ENCODE data around the gene B4GALNT3. TPM values are rescaled to one million over a fixed set of nuclear protein-coding genes. Genes with fewer than 3 reads are reported as not detected.
A peak's percentile ranks its signal among the peaks of the same experiment; 100 is the strongest.

B4GALNT3 gene
- polyA plus RNA-seq, 2 of the 4 experiments (the other 2 are of a cell fraction): 0.43 to 0.53 TPM

GRCh38 chr12:467591-467990 is 7.9 kb downstream of the B4GALNT3 start:
- CTCF ChIA-PET: interaction anchor here (2.2 to 2.5 kb wide), 2 partner anchors 26 to 79 kb away, joined by 7 to 8 read pairs; no protein-coding TSS in a partner anchor
- Histone ChIP-seq H3K4me3 (no peak overlapping the region), H3K4me1 (peaks cover 13% of the 10 kb centered on the region; the same call in 2 of the 3 replicates), H3K9me3 (no peaks in the 10 kb centered on the region), H3K4me2 (no peak overlapping the region), H3K27ac (no peak overlapping the region)
- POLR2A ChIA-PET: no interaction called here
- 84% methylated on average over 6 of the region's 6 CpGs for WGBS (ENCODE audit: missing lambda C conversion rate)
- ATAC-seq: no peak
- no peak for FAIRE-seq
- no peak for DNase-seq (ENCODE audit: low read depth in 1 of 2, low spot score in 1 of 2)
- TF ChIP-seq HOXA7 (CRISPR knock-in tag; IDR thresholded peaks at IDR 0.05) (no peak), CHD2 (IDR thresholded peaks at IDR 0.05; ENCODE audit: low read length, partially characterized antibody) (no peak), PBX3 (IDR thresholded peaks at IDR 0.05) (no peak), EHMT2 (IDR thresholded peaks at IDR 0.05; ENCODE audit: low read depth) (no peak), NR3C1 (IDR thresholded peaks at IDR 0.05) (no peak)

DNA sequence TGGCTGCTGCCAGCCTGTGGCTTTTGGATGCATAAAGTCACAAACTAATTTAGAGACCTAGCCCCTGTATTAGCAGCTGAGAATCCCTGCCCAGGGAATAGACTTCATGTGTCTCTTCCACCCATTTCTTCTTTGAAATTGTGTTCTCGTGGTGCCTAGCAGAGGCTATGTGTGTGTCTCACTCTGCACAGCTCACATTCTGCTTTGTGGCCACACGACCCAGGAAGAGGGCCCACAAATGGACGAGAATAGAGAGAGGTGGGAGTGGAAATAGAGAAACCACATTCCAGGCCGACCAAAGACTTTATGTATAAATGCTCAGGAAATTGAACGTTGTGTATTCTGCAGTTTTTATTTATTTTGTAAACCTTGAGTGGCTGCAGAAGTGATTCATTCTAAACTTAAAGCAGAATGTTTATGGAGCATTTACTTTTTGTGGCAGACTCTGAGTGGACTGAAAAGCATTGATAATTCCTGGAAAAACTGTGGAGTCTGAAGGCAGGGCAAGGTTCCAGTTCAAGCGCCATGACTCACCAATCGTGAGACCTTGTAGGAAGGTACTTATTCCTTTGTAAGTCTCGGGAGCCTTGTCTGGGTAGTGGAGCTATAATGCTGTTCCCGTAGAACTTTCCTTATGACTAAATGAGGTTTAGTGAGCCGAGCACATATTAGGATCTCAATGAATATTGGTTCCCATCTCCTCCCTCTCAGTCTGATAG is 9.1 kb downstream of the B4GALNT3 start:
- Histone ChIP-seq H3K4me3 (no peak overlapping the region), H3K27ac (no peak overlapping the region), H3K4me2 (peak overlapping the region; percentile 33; the same call in 1 of the 3 replicates), H3K9me3 (no peaks in the 10 kb centered on the region), H3K4me1 (peaks cover 11% of the 10 kb centered on the region; the same call in 2 of the 3 replicates)
- 28% methylated on average over 10 of the region's 10 CpGs for WGBS (ENCODE audit: missing lambda C conversion rate)
- CTCF ChIA-PET: interaction anchor here (1.5 to 2.5 kb wide), 3 partner anchors 27 to 101 kb away, joined by 3 to 8 read pairs (median 7); no protein-coding TSS in a partner anchor
- TF ChIP-seq, protein P1, sequence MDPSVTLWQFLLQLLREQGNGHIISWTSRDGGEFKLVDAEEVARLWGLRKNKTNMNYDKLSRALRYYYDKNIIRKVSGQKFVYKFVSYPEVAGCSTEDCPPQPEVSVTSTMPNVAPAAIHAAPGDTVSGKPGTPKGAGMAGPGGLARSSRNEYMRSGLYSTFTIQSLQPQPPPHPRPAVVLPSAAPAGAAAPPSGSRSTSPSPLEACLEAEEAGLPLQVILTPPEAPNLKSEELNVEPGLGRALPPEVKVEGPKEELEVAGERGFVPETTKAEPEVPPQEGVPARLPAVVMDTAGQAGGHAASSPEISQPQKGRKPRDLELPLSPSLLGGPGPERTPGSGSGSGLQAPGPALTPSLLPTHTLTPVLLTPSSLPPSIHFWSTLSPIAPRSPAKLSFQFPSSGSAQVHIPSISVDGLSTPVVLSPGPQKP (IDR thresholded peaks at IDR 0.05; ENCODE audit: low read depth, low read length): no peak
- TF ChIP-seq FOSL2 (IDR thresholded peaks at IDR 0.05): no peak
- TF ChIP-seq FOSL2 (CRISPR knock-in tag; IDR thresholded peaks at IDR 0.05): 0 out of 2 replicates have a peak, but pooled peaks have one; percentile 11
- TF ChIP-seq, protein P2, sequence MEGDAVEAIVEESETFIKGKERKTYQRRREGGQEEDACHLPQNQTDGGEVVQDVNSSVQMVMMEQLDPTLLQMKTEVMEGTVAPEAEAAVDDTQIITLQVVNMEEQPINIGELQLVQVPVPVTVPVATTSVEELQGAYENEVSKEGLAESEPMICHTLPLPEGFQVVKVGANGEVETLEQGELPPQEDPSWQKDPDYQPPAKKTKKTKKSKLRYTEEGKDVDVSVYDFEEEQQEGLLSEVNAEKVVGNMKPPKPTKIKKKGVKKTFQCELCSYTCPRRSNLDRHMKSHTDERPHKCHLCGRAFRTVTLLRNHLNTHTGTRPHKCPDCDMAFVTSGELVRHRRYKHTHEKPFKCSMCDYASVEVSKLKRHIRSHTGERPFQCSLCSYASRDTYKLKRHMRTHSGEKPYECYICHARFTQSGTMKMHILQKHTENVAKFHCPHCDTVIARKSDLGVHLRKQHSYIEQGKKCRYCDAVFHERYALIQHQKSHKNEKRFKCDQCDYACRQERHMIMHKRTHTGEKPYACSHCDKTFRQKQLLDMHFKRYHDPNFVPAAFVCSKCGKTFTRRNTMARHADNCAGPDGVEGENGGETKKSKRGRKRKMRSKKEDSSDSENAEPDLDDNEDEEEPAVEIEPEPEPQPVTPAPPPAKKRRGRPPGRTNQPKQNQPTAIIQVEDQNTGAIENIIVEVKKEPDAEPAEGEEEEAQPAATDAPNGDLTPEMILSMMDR (IDR thresholded peaks at IDR 0.05): no peak
- DNase-seq (ENCODE audit: low read depth in 1 of 2, low spot score in 1 of 2) (no peak), ATAC-seq (peak in 1 of 2 experiments; percentile 54; a peak in 2 of 6 replicates), FAIRE-seq (no peak)
- POLR2A ChIA-PET: no interaction called here

- DNase-seq (ENCODE audit: low read depth in 1 of 2, low spot score in 1 of 2) (no peak), FAIRE-seq (no peak), ATAC-seq (no peak)
- Histone ChIP-seq H3K4me2 (no peak overlapping the region), H3K4me3 (no peak overlapping the region), H3K27ac (no peak overlapping the region), H3K9me3 (no peaks in the 10 kb centered on the region), H3K4me1 (peaks cover 12% of the 10 kb centered on the region; the same call in 2 of the 3 replicates)
- CTCF ChIA-PET: interaction anchor here (1.9 to 2.2 kb wide), 2 partner anchors 16 to 28 kb away, joined by 6 to 7 read pairs; no protein-coding TSS in a partner anchor
- no peak for TF ChIP-seq ESRRA (IDR thresholded peaks at IDR 0.05; ENCODE audit: borderline replicate concordance, low read length)
- TF ChIP-seq POLR2A (IDR thresholded peaks at IDR 0.05; ENCODE audit: low read length): no peak
- TF ChIP-seq MYC (IDR thresholded peaks at IDR 0.05; ENCODE audit: borderline replicate concordance, low read length): no peak
- TF ChIP-seq ZSCAN20 (CRISPR knock-in tag; IDR thresholded peaks at IDR 0.05): no peak
- TF ChIP-seq NFE2L2 (conservative IDR thresholded peaks at IDR 0.05; ENCODE audit: low read length): no peak
- no peak for TF ChIP-seq JUNB (IDR thresholded peaks at IDR 0.05)
- no peak for TF ChIP-seq EHF (CRISPR knock-in tag; IDR thresholded peaks at IDR 0.05)
- TF ChIP-seq POLR2AphosphoS2 (conservative IDR thresholded peaks at IDR 0.05; ENCODE audit: low read length): no peak
- WGBS (ENCODE audit: missing lambda C conversion rate): 65% methylated on average over 11 of the region's 11 CpGs
- POLR2A ChIA-PET: no interaction called here
Measured at GRCh38 chr12:470133-470532, 10.4 kb downstream of the B4GALNT3 start.
